SK-N-DZ (cell line): Measurements from ENCODE around the gene HEG1.

Experiments
- DNase-seq: peaks from one replicate; pipeline ENCODE4 v3.0.0-alpha.2; 2015; ENCODE audit warnings: low spot score

Gene HEG1

GRCh38 chr3:125072749-125073389 lies 17.1 kb upstream of the HEG1 start:
- peak; percentile 91 for DNase-seq

- no peak for DNase-seq
Observed at GRCh38 chr3:125072301-125072700, 16.5 kb upstream of the HEG1 start.

- no peak for DNase-seq
Observed at GRCh38 chr3:125069968-125070745, 14.4 kb upstream of the HEG1 start.

- DNase-seq = no peak
Observed at GRCh38 chr3:125069452-125069851, 13.7 kb upstream of the HEG1 start.

DNA sequence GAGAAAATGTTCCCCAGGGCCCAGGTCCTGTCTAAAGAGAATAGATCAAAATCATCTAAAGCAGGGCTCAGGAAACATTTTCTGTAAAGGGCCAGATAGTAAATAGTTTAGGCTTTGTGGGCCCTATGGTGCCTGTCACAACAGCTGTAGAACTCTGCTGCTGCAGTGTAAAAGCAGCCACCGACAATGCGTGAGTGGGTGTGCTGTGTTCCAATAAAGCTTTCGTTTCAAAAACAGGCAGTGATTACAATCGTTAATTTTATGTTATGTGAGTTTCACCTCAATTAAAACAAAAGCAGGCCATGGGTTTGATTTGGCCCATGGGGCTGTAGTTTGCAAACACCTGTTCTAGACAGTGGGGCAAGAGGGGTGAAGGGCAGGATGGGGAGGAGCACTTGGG lies 12.5 kb upstream of the HEG1 start:
- DNase-seq = no peak

DNA sequence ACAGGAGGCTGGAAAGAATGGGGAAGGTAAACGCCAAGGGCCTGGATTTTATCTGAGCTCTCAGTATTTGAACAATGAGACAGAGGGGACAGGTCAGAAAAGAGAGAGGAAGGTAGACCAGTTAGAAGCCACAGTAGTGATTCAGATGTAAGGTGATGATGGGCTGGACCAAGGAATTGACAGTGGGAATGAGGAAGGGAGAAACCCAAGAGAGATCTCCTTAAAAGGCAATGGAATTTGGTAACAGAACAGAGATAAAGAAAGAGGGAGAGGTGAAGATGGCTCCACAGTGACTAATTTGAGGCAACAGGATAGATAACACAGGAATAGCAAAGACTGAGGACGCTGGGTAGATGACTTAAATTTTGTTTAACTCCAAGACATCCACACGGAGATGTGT lies 11.4 kb upstream of the HEG1 start:
- no peak for DNase-seq

GRCh38 chr3:125062904-125063618 lies 7.3 kb upstream of the HEG1 start:
- DNase-seq = no peak

DNA sequence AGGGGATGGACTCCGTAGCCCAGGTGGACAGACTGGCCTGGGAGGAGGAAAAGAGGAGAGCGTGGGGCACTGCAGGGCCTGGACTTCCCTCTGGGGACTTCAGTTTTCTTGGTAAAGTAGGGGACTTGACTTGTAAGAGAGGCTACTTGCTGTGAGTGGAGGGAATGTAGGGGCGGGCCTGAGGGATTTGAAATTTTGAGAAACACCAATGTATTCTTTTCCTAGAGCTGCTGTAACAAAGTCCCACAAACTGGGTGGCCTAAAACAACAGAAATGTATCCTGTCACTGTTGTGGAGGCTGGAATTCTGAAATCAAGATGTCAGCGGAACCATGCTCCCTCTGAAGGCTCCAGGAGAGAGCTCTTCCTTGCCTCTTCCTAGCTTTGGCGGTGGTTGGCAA lies 5.8 kb upstream of the HEG1 start:
- DNase-seq = no peak

GRCh38 chr3:125061170-125061569 lies 5.4 kb upstream of the HEG1 start:
- DNase-seq = no peak

DNA sequence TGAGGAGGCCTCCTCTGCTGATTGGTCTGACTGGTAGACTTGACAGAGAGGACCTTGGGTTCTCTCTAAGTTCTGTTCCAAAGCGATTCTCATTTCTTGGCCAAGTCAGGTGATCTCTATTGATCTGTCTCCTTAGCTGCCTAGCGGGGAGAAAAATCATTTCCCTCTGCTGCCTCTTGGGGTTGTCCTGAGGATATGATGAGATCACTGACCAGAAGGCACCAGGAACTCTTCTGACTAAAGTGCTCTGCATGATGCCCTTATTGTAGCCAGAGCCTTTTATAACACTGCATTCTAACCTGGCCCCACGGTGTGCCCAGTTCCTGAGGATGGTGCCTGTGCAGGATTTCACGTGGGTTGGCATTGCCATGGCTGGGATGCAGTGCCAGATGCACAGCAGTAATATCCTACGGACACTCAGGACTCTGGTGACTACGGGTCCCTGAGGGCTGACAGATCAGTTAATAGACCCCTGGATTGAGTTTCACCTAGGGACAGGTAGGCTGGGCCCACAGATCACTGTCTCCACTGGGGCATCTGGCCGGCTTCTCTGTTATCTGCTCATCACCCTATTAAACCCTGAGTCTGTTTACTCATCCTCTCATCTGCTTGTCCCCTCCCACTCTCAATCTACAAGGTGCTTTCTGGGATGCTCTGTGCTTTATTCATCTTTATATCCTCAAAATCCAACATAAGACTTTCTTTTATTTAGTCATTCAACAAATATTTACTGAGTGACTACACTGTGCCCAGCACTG lies 3.9 kb upstream of the HEG1 start:
- DNase-seq = peak; percentile 72

DNA sequence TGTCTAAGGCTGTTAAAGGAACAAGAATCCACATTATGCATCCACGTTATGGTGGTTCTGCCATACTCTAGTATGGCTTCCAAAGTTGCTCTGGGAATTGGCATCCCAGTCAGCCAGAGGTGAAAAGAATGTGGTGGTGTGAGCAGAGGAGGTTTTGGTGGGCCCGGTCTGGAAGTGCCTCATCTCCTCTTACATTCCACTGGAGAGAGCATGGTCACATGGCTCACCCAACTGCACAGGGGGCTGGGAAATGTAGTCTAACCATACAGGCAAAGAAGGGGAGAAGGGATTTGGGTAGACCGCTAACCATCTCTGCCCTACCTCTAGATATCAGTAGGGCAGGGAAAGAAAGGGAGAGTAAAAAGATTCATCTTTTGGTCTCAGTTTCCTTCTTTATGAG lies 3.2 kb upstream of the HEG1 start:
- no peak for DNase-seq

- DNase-seq = no peak
Observed at GRCh38 chr3:125058529-125058928, 2.7 kb upstream of the HEG1 start.

GRCh38 chr3:125057186-125057850 lies 1.5 kb upstream of the HEG1 start:
- no peak for DNase-seq

DNA sequence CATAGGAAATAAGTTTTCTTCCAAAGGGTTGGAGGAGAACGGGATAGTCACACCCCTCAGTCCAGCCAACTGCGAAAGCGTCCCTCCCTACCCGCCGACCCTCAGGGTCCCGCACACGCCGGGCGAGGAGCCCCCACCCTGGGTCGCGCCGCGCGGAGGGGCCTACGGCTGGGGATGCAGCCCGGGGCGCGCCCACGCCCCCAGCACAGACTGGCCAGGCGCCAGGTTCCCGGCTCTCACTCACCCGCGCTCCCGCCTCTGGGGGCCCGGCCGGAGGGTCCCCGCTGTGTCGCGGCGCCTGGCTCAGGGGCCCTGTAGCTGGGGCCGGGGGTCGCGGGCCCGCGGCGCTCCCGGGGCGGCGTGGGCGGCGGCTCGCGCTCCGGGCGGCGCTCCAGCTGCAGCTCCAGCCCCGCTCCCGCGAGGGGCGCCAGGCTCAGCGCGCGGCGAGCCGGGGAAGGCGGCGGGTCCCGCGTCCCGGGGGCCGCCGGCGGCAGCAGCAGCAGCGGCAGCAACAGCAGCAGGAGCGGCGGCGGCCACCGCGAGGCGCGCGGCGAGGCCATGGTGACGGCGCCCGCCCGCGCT lies 375 bp downstream of the HEG1 start:
- no peak for DNase-seq

GRCh38 chr3:125054449-125055329 lies 1.1 kb downstream of the HEG1 start:
- no peak for DNase-seq

DNA sequence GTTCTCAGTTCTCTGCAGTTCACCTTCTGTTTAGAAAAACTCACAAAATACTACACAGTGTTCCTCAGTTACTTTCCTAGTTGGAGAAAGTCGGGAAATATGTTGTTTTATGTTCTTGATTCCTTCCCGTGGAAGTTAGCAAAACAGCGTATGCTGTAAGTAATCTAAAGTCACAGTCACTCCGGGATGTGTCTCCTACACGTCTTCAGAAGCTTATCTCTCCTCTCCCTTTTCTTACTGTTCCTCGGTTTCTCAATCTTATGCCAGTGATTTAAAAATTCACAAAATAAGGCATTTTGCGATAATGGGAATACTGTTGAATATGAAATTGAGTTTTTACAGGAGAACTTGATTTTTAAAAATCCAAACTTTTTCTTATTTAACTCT lies 1.7 kb downstream of the HEG1 start:
- no peak for DNase-seq

GRCh38 chr3:125053304-125053699 lies 2.5 kb downstream of the HEG1 start:
- no peak for DNase-seq

DNA sequence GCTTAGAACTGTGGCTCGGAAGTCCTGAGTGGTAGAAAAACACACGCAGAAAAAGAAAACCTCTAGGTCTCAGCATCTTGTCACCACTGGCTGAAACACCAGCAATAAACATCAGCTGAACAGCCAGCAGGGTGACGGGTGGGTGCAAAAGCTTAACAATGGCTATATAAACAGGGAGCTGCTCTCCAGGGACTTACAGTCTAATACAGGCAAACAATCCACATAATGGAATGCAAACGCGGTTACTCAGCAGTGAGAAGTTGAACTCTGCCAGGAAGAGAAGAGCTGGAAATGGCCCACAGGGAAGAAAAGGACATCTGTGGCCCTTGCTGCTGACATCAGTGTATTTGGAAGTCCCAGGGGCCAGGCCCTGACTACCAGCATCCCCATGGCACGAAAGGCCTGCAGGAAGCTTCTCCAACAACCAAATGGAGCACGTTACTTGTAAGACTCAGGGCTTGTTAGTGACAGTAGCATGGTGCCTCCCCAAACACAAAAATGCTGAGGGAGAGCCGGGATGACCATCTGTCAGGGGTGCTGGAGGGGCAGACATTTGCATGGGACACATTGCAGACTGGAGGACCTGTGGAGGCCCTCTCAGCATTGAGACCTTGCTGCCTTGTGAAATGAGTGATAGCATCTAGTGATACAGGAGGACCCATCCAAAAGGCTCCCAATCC lies 3.0 kb downstream of the HEG1 start:
- DNase-seq = no peak
